ENCODE results near the gene ZNF613.
"Not testable (repeated sequence)": the region's sequence is repeated elsewhere in the genome, so short reads cannot be mapped to it uniquely, and the experiment has no call there.

ZNF613 gene

GRCh38 chr19:51944798-51945552 lies 17.7 kb downstream of the ZNF613 start:
- DNase-seq, result no peak

- DNase-seq, result no peak
These were observed 19.3 kb downstream of the ZNF613 start for GRCh38 chr19:51946602-51947001.

DNA sequence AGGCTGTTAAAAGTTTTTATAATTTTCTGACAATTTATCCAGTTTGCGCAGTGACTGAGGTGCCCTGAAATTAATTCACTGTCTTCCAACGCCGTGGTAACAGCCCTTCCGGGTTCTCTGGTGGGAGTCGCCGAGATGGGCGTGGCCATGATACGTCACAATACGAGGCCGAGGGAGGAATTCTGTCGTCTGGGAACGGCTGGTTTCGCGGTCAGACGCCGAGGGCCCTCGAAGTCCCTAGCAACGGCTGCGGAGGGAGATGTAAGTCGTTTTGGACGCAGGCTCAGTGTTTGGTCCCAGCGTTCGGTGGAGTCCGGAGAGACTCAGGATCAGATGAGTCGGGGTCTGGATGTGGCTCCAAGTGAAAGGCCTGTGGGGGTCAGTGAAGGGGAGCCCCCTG lies 21.7 kb downstream of the ZNF613 start:
- no peak for DNase-seq

DNA sequence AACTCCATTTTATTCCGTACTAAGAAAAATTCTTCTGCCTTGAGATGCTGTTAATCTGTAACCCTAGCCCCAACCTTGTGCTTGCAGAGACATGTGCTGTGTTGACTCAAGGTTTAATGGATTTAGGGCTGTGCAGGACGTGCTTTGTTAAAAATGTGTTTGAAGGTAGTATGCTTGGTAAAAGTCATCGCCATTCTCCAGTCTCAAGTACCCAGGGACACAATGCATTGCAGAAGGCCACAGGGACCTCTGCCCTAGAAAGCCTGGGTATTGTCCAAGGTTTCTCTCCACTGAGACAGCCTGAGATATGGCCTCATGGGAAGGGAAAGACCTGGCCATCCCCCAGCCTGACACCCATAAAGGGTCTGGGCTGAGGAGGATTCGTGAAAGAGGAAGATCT lies 30.6 kb downstream of the ZNF613 start:
- not testable (repeated sequence) for DNase-seq

DNA sequence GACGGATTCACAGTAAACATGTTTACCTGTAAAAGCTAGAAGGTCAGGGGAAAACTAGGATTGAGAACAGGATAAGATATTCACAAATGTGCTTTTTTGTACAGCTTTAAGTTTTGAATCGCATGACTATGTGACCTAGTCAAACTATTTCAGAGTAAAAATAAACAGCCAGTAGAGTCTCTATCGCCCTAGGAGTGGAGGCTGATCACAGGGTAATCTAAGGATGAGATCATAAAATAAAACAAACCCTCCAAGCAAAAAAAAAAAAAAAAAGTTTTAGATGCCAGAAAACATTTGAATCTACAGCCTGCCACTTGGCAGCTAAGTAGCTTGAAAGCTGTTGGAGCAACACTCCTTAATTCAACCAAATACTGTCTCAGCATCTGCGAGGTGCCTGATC lies 32.5 kb downstream of the ZNF613 start:
- no peak for DNase-seq

- not testable (repeated sequence) for DNase-seq
These were observed 33.5 kb downstream of the ZNF613 start for GRCh38 chr19:51960621-51961233.

- DNase-seq, result no peak
These were observed 38.3 kb downstream of the ZNF613 start for GRCh38 chr19:51965583-51965982.

- no peak for DNase-seq
These were observed 43.4 kb downstream of the ZNF613 start for GRCh38 chr19:51970718-51971117.

DNA sequence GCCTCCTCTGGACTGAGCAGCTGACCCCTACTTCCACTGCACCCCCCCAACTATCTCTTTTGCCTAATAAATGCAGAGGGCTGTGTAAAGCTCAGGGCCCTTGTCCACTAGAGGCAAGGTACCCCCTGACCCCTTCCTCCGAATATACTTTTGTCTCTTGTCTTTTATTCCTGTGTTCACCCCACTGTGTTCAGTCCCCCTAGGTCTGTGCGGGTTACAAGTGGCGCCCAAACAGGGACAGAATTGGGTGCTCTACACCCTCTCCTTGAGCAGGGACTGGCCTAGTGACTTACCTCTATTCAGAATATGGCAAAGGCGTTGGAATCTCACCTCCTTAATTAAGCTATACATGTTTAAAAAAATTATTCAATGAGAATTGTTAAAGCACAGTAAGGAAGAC lies 44.4 kb downstream of the ZNF613 start:
- DNase-seq, result no peak

DNA sequence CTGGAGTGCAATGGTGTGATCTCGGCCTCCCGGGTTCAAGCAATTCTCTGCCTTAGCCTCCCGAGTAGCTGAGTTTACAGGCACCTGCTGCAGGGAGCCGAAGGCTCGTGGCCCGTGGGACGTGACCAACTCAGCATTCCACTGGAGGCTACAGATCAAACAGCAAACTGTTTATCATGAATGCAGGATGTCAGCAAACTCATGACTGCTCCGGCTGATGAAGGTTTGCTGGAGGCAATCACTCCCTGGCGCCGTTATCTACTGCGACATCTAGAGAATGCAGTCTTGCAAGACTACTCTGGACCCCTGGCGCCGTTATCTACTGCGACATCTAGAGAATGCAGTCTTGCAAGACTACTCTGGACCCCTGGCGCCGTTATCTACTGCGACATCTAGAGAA lies 48.5 kb downstream of the ZNF613 start:
- DNase-seq, result not testable (repeated sequence)

- no peak for DNase-seq
These were observed 49.6 kb downstream of the ZNF613 start for GRCh38 chr19:51976852-51977251.

- DNase-seq, result no peak
These were observed 50.1 kb downstream of the ZNF613 start for GRCh38 chr19:51977346-51977745.

DNA sequence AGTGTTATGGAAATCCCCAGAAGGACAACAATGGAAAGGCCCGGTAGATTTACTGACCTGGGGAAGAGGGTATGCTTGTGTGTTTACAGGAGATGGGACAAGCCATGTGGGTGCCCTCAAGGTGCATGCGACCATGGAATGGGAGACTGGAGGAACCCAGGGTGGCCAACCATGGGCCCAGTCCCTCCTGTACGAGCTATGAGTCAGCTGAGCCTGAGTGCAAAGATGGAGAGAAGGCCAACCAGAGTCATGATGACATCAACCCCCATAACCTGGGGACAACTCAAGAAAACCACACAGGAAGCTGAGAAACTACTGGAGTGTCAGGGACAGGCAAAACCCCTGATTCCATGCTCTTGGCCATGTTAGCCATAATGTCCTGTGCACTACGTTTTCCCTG lies 51.6 kb downstream of the ZNF613 start:
- no peak for DNase-seq

DNA sequence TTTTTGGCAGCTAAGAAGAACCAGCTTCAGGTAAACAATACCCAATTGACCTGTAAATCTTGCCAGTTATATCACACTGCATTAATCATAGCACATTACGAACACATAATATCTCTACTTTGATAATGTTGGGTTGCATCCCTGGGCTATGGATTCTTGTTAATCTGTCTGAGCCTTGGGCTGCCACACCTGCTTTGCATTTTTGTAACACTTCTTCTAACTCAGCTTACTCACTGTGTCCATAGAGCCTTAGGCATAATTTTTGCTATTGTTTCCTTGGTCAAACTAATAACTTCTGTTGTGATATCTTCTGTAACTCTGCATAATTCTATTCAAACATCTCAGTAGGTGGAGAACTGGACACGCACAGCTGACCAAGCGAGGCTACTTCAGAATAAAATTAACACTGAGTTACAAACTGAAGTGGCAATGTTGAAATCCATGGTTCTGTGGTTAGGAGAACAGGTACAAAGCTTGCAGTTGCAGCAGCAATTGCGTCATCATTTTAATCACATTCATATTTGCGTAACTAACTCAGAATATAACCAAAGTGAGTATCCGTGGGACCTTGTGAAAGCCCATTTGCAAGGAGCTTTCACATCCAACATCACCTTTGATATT lies 53.0 kb downstream of the ZNF613 start:
- DNase-seq, result no peak

DNA sequence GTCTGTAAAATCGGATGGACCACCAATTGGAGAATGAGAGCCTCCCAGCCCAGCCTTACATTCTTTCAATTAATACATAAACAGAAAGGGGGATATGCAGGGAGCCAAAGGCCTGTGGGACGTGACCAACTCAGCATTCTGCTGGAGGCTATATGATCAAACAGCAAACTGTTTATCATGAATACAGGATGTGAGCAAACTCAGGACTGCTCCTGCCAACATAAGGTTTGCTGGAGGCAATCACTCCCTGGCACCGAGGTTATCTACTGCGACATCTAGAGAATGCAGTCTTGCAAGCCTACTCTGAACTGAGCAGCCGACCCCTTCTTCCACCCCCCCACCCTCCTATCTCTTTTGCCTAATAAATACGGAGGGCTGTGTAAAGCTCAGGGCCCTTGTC lies 53.7 kb downstream of the ZNF613 start:
- DNase-seq, result not testable (repeated sequence)

DNA sequence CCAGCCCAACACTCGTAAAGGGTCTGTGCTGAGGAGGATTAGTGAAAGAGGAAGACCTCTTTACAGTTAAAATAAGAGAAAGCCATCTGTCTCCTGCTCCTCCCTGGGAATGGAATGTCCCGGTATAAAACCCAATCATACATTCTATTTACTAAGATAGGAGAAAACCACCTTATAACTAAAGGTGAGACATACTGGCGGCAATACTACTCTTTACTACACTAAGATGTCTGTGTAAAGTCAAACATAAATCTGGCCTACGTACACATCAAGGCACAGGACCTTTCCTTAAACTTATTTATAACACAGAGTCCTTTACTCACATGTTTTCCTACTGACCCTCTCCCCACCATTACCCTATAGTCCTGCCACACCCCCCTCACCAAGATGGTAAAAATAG lies 56.1 kb downstream of the ZNF613 start:
- no peak for DNase-seq

DNA sequence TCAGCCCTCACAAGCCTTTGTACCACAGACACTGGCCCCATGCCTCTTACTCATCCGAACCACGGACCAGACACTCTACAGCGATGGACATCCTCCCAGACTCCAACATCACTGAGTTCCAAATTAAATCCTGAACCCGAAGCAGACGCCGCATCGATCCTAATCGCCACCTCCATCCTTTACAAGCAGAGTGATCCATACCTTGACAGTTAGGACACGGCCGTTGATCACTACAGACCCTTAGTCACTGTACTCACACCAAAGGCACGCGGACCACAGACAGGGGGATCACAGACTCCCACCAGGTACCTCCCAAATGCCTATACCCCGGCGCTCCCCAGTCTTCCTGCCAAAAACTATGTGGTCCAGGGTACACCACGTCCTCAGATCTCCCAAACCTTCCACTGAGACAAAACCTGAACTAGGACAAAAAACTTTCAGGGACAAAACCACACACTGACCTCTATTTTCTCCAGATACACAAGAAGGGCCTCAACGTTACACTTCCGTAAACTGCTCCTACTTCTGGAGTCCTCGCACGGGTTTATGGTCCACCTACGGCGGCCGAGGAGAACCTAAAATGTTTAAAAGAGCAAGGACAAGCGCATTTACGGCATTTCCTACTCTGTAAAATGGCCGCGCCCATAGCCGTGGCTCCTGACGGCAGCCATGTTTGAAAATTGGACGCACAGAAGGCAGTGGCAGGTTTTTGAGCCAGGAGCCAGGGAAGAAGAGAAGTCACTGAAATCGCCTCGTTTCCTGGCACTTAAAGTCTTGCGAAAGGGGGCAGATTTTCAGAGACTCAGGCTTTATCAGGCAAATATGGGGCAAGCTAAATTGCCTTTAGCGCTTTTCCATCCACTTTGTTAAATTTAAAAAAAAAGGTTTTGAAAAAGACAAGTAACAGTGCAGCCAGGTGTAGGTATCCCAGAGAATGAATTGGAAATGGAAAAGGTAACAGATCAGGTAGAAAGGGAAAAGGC lies 59.3 kb downstream of the ZNF613 start, which contains the start of gene ZNF350:
TSS of gene ZNF350 (minus strand) at position 532 of the 983 bp plus-strand sequence. CDS start 12,480 bp downstream, outside the sequence.
- DNase-seq, result peak; percentile 89

- no peak for DNase-seq
These were observed 66.2 kb downstream of the ZNF613 start for GRCh38 chr19:51993422-51993821.

GRCh38 chr19:51994048-51994644 lies 66.9 kb downstream of the ZNF613 start:
- DNase-seq, result no peak

All from stimulated activated CD4-positive, alpha-beta T cell treated with anti-CD3 and anti-CD28 coated beads, Interleukin-1b, Interleukin-23, amount 100 ng/mL, for 48 hours (primary cell).